Vagina (tissue), 2 donors: ENCODE data around the gene ALDH1A1. TPM values are rescaled to one million over a fixed set of nuclear protein-coding genes. Genes with fewer than 3 reads are reported as not detected.

Experiments used
- DNase-seq, 2 donors: peaks; one replicate each; pipeline ENCODE4 v3.0.0-alpha.2; 2017; ENCODE audit errors: extremely low spot score in 2 of 2
- H3K27ac ChIP-seq: fragments of 200-600 bp; sonication (generic); one replicate; pipeline ENCODE4 v1.5.1; 2019
- H3K27me3 ChIP-seq: fragments of 200-600 bp; sonication (generic); one replicate; pipeline ENCODE4 v1.5.1; 2019
- H3K36me3 ChIP-seq, 2 donors: fragments of 200-600 bp; sonication (generic); one replicate each; pipeline ENCODE4 v1.5.1; 2017 to 2019
- H3K4me1 ChIP-seq: fragments of 200-600 bp; sonication (generic); one replicate; pipeline ENCODE4 v1.5.1; 2019
- H3K4me3 ChIP-seq, 2 donors: fragments of 200-600 bp; sonication (generic); 1 replicate in 1 of 2; 2 replicates in 1 of 2; pipeline ENCODE4 v1.5.1; 2016 to 2019
- H3K9me3 ChIP-seq: fragments of 200-600 bp; sonication (generic); one replicate; pipeline ENCODE4 v1.5.1; 2019
- CTCF ChIP-seq, 3 experiments: fragments of 450-650 bp in 2 of 3; fragments of 200-600 bp in 1 of 3; sonication (generic) in 1 of 3; IDR thresholded peaks; one replicate each; pipeline ENCODE4 v1.5.1; 2017 to 2019; ENCODE audit warnings: antibody characterized with exemption in 3 of 3, mild to moderate bottlenecking in 2 of 3, moderate library complexity in 2 of 3
- POLR2A ChIP-seq, 2 donors: fragments of 450-650 bp; IDR thresholded peaks; one replicate each; pipeline ENCODE4 v1.6.1; 2017; ENCODE audit warnings: antibody characterized with exemption in 2 of 2, mild to moderate bottlenecking in 2 of 2, moderate library complexity in 2 of 2
- POLR2AphosphoS5 ChIP-seq, 2 donors: sonication (generic); formaldehyde crosslinking; IDR thresholded peaks; one replicate each; pipeline ENCODE4 v1.9.0; 2017; ENCODE audit warnings: antibody characterized with exemption in 2 of 2, mild to moderate bottlenecking in 2 of 2, low read depth in 1 of 2; ENCODE audit not compliant: insufficient read depth in 1 of 2
- intact Hi-C: fragments of 100-400 bp; cut with DNase I; formaldehyde crosslinking; loops from one replicate; pipeline ENCODE4 v1.15.1; 2023
- total RNA-seq: library from RNA; depleted of rRNA; stranded (reverse); fragments of >200 nt; gene quantifications from one replicate; pipeline ENCODE4 v1.2.3, GENCODE V29; 2016

ALDH1A1 gene
- total RNA-seq, 1 donor from 2014 or later, result 126 TPM

DNA sequence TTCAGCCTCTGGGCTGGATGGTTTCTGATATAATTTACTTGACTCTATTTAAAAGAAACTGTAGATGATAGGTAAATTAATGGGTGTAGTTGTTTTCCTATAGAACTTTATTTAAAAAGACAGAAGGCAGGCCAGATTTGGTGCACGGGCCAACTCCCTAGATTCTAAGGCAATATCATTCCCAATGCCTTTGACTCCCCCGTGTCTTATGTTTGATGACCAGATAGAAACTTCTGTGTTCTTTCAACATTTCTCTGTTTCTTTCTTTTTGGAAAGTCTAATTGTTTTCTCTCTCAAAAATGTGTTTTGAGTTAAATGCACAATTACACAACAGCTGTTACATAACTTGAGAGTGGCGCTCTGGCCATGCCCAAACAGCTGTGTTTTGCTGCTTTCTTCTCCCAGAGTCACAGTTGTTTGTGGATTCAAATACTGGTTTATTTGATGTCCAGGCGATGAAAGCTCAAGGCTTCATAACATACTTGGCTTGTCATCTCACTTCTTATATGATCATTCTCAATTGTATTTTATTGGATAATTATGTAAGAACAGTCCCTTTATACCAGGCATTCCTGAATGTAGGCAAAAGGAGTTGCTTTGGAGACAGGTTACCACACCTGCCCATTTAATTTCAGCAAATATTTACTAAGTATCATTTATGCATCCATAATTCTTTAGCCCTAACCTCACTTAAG, 1.7 kb upstream of the ALDH1A1 start:
- H3K36me3 ChIP-seq, result no peaks in the 10 kb centered on the region
- no peak for DNase-seq
- intact Hi-C loops, result no loop called here
- peaks cover 20% of the 10 kb centered on the region for H3K4me1 ChIP-seq
- no peak overlapping the region for H3K4me3 ChIP-seq
- no peaks in the 10 kb centered on the region for H3K27me3 ChIP-seq
- H3K27ac ChIP-seq, result peak overlapping the region; percentile 75
- no peaks in the 10 kb centered on the region for H3K9me3 ChIP-seq
- TF ChIP-seq POLR2AphosphoS5 (IDR thresholded peaks at IDR 0.05; ENCODE audit: insufficient read depth in 1 of 2, low read depth in 1 of 2) (peak; percentile 21 to 55), POLR2A (IDR thresholded peaks at IDR 0.05) (no peak), CTCF (IDR thresholded peaks at IDR 0.05) (no peak)

DNA sequence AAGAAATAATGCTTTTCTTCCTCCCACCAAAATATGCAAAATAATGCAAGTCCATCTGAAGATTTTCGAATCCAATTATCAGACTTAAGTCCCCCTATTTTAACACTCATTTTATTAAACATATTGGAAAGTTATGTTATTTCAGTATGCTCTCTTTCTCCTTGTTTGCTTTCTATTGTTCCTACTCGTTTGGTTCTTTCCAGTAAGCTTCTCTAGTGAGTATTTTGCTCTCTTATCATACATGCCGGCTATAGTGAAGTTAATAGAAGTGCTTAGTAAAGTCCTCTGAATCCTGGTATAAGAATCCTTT, 517 bp downstream of the ALDH1A1 start:
- Histone ChIP-seq H3K27ac (peak overlapping the region; percentile 75), H3K27me3 (no peaks in the 10 kb centered on the region), H3K36me3 (no peaks in the 10 kb centered on the region), H3K4me3 (peak overlapping the region; percentile 38 to 43), H3K9me3 (no peaks in the 10 kb centered on the region), H3K4me1 (peaks cover 33% of the 10 kb centered on the region)
- TF ChIP-seq CTCF (IDR thresholded peaks at IDR 0.05) (no peak), POLR2A (IDR thresholded peaks at IDR 0.05) (no peak), POLR2AphosphoS5 (IDR thresholded peaks at IDR 0.05; ENCODE audit: insufficient read depth in 1 of 2, low read depth in 1 of 2) (no peak)
- DNase-seq, result no peak
- intact Hi-C loops, result no loop called here

DNA sequence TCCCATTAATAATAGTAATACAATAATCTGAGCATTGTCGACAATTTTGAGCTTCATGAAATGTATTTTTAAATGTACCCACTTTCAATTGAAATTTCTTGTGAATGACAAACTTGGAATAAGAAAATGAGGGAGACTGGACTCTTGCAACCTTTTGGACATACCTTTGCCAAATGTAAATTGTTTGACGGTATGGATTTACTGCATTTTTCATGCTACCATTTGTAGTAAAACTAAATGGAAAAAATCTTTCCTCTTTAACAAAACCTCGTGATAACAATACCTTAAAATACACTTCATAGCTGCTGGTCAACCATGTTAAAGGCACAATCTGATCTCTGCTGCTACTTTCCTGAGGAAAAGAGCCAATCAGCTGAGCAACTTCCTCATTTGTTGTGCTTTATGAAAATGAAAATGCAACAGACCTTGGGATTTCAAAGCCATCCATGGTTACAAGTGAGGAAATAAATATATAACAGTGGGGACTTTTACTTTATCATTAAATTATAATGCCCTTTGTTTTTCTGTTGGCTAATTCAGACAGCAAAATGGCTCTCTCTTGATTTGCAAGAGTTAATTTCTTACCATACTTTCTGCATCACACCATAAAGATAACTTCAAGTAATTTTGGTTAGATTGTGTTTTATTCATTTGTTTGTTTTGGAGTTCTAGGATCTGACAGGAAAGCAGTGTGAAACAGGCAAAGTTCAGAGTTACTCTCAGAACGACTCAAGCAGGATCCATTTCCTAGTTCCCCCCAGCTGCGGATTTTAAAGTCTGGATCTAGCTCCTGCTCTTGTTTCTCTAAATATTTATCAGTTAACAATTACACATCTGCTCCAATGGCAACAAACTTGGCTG, 1.1 kb downstream of the ALDH1A1 start:
- Histone ChIP-seq H3K9me3 (no peaks in the 10 kb centered on the region), H3K4me3 (peak overlapping the region; percentile 38 to 43), H3K27me3 (no peaks in the 10 kb centered on the region), H3K27ac (peak overlapping the region; percentile 75), H3K4me1 (peaks cover 39% of the 10 kb centered on the region), H3K36me3 (no peaks in the 10 kb centered on the region)
- no peak for DNase-seq
- intact Hi-C loops, result no loop called here
- no peak for TF ChIP-seq POLR2AphosphoS5 (IDR thresholded peaks at IDR 0.05; ENCODE audit: insufficient read depth in 1 of 2, low read depth in 1 of 2)
- no peak for TF ChIP-seq CTCF (IDR thresholded peaks at IDR 0.05)
- TF ChIP-seq POLR2A (IDR thresholded peaks at IDR 0.05), result no peak

DNA sequence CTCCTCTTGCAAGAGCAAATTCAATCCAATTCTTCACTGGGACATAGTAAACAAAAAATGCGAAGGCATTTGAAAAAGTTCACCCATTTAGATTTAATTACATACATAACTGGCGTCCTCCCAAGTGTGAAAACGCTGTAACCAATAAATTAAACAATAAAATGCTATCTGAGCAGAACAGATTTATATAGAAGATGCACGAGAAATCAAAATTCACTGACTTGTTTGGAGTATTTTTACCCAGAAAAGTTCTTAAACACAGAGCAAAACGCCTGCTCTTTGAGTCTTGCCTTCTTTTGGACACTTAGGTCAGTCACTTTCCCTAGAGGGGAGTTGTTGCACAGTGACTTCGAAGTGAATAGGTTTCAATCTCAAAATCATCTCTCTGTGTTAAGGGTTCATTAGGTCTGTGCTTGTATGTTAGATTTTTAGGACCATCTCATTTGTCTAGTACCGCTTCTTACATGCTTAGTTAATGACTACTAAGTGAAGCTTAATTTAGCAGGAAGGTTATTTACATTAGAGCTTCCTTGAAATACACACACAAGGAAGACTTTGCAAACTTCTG, 1.9 kb downstream of the ALDH1A1 start:
- Histone ChIP-seq H3K27me3 (no peaks in the 10 kb centered on the region), H3K9me3 (no peaks in the 10 kb centered on the region), H3K4me1 (peaks cover 44% of the 10 kb centered on the region), H3K27ac (peak overlapping the region; percentile 75), H3K36me3 (no peaks in the 10 kb centered on the region), H3K4me3 (peak overlapping the region; percentile 38 to 43)
- no peak for DNase-seq
- TF ChIP-seq CTCF (IDR thresholded peaks at IDR 0.05), result no peak
- TF ChIP-seq POLR2A (IDR thresholded peaks at IDR 0.05), result no peak
- TF ChIP-seq POLR2AphosphoS5 (IDR thresholded peaks at IDR 0.05; ENCODE audit: insufficient read depth in 1 of 2, low read depth in 1 of 2), result no peak
- intact Hi-C loops, result no loop called here
